Measurements from ENCODE around the gene PCDHGA1.

DNA sequence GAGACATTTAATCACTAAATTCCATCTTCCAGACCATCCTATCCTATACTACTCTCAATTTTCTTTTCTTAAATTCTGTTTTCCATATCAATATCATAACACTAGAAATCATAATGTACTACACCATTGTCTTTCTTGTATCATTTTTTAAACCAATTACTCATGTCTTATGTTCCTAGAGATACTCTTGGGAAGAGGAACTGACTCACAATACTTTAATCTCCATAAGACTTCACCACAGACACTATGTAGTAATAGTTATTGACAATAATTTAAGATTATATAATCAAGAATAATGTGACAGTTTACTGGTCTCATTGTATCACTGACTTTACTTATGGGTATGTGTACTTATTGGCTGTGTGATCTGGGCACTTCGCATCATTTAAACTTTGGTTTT, 202.4 kb downstream of the PCDHGA1 start:
- TF ChIP-seq, protein P1, sequence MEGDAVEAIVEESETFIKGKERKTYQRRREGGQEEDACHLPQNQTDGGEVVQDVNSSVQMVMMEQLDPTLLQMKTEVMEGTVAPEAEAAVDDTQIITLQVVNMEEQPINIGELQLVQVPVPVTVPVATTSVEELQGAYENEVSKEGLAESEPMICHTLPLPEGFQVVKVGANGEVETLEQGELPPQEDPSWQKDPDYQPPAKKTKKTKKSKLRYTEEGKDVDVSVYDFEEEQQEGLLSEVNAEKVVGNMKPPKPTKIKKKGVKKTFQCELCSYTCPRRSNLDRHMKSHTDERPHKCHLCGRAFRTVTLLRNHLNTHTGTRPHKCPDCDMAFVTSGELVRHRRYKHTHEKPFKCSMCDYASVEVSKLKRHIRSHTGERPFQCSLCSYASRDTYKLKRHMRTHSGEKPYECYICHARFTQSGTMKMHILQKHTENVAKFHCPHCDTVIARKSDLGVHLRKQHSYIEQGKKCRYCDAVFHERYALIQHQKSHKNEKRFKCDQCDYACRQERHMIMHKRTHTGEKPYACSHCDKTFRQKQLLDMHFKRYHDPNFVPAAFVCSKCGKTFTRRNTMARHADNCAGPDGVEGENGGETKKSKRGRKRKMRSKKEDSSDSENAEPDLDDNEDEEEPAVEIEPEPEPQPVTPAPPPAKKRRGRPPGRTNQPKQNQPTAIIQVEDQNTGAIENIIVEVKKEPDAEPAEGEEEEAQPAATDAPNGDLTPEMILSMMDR (IDR thresholded peaks at IDR 0.05), result no peak
- TF ChIP-seq POLR2A (IDR thresholded peaks at IDR 0.05), result no peak
